GM10266 (cell line): Measurements from ENCODE around the gene FJX1.

Experiments
- DNase-seq: peaks from one replicate; pipeline ENCODE4 v3.0.0; 2012; ENCODE audit errors: extremely low spot score
- TF ChIP-seq, protein P1 (sequence below): IDR thresholded peaks from 2 replicates; pipeline ENCODE4 v1.5.1; 2012; ENCODE audit warnings: mild to moderate bottlenecking, low read depth; ENCODE audit not compliant: control insufficient read depth, insufficient read depth; ENCODE audit errors: missing control alignments

Gene FJX1

DNA sequence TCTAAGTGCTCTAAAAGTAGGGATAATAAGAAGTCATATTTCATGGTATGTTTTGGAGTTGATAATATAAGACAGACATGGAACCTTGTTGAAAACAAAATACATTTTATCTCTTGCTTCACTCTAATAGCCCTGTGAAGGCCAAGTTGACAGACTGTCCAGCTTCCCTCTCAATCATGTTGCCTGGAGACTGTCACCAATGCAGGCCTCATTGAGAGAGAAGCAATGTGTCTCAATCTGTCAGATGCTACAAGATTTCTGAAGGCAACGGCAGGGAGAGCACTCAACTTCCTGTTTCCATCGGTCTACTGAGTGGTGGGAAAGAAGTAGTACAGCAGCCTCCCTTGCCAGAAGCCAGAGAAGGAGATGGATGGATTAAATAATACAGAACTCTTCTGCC lies 23.6 kb upstream of the FJX1 start:
- no peak for DNase-seq
- TF ChIP-seq, protein P1, sequence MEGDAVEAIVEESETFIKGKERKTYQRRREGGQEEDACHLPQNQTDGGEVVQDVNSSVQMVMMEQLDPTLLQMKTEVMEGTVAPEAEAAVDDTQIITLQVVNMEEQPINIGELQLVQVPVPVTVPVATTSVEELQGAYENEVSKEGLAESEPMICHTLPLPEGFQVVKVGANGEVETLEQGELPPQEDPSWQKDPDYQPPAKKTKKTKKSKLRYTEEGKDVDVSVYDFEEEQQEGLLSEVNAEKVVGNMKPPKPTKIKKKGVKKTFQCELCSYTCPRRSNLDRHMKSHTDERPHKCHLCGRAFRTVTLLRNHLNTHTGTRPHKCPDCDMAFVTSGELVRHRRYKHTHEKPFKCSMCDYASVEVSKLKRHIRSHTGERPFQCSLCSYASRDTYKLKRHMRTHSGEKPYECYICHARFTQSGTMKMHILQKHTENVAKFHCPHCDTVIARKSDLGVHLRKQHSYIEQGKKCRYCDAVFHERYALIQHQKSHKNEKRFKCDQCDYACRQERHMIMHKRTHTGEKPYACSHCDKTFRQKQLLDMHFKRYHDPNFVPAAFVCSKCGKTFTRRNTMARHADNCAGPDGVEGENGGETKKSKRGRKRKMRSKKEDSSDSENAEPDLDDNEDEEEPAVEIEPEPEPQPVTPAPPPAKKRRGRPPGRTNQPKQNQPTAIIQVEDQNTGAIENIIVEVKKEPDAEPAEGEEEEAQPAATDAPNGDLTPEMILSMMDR: no peak

DNA sequence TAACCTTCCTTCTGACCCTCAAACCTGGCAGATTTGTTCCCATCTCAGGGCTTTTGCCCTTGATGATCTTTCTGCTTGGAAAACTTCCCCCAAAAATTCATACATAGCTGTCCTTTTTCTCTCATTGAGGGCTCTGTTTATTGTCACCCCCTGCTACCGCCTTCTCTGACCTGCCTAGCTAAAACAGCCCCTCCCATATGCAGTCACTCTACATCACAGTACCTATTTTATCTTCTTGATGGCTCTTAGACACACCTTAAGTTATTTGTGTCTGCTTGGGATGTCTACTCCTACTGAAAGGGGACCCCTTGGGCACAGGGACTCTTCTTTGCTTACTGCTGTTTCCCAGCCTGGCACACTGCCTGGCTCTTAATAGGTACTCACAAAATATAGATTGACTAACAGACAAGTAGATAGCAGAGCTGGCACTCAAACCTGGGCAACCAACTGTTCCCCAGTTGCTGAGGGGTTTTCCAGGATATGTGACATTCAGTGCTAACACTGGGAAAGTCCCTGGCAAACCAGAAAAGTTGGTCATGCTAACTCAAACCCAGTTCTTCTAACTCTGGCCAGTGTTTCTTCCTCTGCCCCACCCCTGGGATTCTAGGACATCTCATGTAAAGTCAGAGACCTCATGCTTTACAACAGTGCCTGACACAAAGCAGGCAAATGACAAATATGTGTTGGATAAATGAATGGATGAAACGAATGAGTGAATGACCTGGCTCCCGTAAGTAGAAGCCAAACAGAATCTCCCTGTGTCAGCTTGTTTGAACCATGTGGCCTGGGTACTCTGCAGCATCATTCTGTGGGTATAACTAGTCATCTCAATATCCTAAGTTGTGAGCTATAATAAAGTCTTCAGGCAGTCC lies 19.8 kb upstream of the FJX1 start:
- TF ChIP-seq, protein P1: no peak
- no peak for DNase-seq

GRCh38 chr11:35600331-35600838 lies 17.9 kb upstream of the FJX1 start:
- TF ChIP-seq, protein P1: no peak
- no peak for DNase-seq

DNA sequence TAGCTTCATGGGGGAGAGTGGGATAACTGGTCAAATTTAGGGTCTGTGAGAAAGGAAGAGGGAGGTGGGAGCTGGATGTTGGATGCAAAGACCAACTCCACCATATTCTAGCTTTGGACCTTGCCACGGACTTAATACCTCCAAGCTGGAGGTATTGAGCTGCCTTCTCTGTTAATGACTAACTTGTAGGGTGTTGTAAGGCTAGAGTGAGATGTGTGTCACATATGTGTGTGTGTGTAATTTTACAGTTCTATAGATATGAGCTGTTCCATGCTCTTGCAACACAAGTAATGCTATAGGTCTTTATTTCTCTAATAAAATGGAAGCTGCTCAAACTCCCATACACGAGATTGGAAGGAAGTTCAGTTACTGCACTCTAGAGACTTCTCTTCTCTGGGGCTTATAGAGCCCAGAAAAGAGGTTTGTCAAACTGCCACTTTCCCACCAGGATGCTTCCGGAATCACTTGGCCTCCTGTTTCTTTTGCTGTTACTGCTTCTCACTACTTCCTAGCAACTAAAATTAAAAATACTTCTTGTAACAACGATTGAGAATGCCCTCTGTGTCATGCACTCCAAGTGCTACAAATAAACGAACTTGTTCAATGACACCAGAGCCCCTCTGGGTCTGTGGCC lies 16.0 kb upstream of the FJX1 start:
- no peak for DNase-seq
- TF ChIP-seq, protein P1: no peak

DNA sequence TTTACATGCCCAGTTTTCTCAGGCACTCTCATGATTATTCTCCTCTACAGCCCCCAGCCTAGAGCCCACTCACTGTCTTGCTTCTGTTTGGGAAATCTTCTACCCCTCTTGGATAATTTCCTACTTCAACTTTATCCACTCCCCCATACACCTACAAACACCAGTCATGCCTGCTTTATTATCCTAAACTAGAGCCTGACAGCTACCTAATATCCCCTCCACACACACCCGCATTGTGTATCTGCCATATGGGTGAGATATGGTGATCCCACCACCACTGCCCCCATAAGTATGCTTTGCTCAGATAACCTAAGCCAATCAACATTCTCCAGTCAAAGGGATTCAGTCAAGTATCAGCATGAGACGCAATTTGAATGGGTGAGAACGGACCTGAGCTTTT lies 15.3 kb upstream of the FJX1 start:
- no peak for DNase-seq
- TF ChIP-seq, protein P1: no peak

DNA sequence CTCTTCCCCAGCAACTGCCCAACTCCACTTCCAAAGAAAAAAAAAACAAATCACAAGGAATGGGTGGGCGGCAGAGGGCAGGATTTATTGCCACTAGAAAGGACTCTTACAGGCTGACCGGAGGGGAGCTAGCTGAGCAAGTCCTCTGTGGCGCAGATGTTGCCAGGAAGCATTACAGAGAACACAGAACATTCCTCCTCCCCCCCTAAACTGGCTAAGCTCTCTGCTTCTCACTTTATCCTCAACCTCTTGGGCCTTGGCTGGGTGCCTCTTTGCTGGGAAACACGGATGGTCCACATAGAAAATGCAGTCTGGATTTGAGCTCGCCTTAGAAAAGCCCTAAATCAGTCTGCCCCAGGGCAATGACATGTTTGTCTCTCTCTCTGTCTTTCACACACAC lies 12.6 kb upstream of the FJX1 start:
- TF ChIP-seq, protein P1: no peak
- DNase-seq: no peak

- no peak for DNase-seq
- TF ChIP-seq, protein P1: no peak
Observed at GRCh38 chr11:35606206-35606605, 12.1 kb upstream of the FJX1 start.
